H1 (cell line): ENCODE measurements around the gene ADH1B. TPM values are rescaled to one million over a fixed set of nuclear protein-coding genes. Genes with fewer than 3 reads are reported as not detected.

Experiments used
- BCL11A ChIP-seq, 2 experiments: IDR thresholded peaks; one replicate each; pipeline ENCODE4 v1.6.1; 2011; ENCODE audit warnings: low read depth in 2 of 2, low read length in 2 of 2, mild to moderate bottlenecking in 2 of 2
- CBX8 ChIP-seq: fragments of 300-800, 300-1000 bp; sonication (generic); IDR thresholded peaks from 2 replicates; pipeline ENCODE4 v1.7.1; 2016; ENCODE audit warnings: low read depth, low read length, borderline replicate concordance
- JUN ChIP-seq: IDR thresholded peaks from 2 replicates; pipeline ENCODE4 v1.6.1; 2011; ENCODE audit warnings: low read depth, mild to moderate bottlenecking, improper control_type of control experiment, low read length
- SIN3A ChIP-seq, 2 experiments: IDR thresholded peaks in 1 of 2; conservative IDR thresholded peaks in 1 of 2; 2 replicates each; pipeline ENCODE4 v1.6.1; 2011 to 2012; ENCODE audit warnings: low read length in 2 of 2, improper control_type of control experiment in 1 of 2, low read depth in 1 of 2, mild to moderate bottlenecking in 1 of 2
- TAF7 ChIP-seq: optimal IDR thresholded peaks from 2 replicates; pipeline ENCODE3; 2011; ENCODE audit warnings: low read depth, mild to moderate bottlenecking, inconsistent platforms, low read length, moderate library complexity, borderline replicate concordance
- polyA plus RNA-seq, 7 experiments: library from polyadenylated mRNA; depleted of rRNA in 3 of 7; stranded (reverse) in 5 of 7; unstranded in 2 of 7; fragments of >200 nt in 5 of 7; fragments of 200-250 nt in 2 of 7; gene quantifications; 1 replicate in 5 of 7; 2 replicates in 1 of 7; 4 replicates in 1 of 7; pipeline versions ENCODE4 v1.2.1 to v1.2.3, GENCODE V29; 2011 to 2013; ENCODE audit warnings: missing spikeins in 2 of 7, mixed read lengths in 2 of 7
- total RNA-seq: library from RNA; stranded (reverse); fragmentation: NEBNext Ultra II Directional; extraction: Animal tissue kit (Norgen Biotek cat#: 25700); gene quantifications from 2 replicates; pipeline ENCODE4 v1.2.1, GENCODE V29; 2021

Gene ADH1B
- total and polyA plus RNA-seq, 2 of the 8 experiments (the other 6 are each of a cell fraction or from before 2014, with no cell fraction given), result not detected

- no peak for TF ChIP-seq JUN
- no peak for TF ChIP-seq CBX8
- no peak for TF ChIP-seq TAF7
- no peak for TF ChIP-seq BCL11A (IDR thresholded peaks at IDR 0.05; ENCODE audit: low read depth in 2 of 2, low read length in 2 of 2)
- no peak for TF ChIP-seq SIN3A (conservative IDR thresholded peaks at IDR 0.05 in 1 of 2, IDR thresholded peaks at IDR 0.05 in 1 of 2; ENCODE audit: low read depth in 1 of 2, low read length in 2 of 2)
Observed at GRCh38 chr4:99275885-99276284, 45.3 kb downstream of the ADH1B start (continued).
